ENCODE data around the gene EIF4G2.

EIF4G2 gene

DNA sequence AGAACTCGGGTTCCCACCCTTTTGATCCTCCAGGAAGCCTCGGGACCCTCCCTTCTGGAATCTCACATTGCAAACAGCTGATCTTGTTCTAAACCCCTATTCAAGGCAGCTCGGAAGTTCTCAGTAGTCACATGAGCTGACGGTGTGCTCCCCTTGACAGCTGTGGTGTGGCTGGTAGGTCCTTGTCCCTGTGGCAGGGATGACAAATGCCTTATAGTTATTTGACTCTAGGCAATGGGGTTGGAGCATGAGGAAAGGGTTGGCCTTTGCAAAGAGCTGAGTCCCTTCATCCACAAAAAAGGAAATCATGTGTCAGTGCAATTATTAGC lies 23.6 kb downstream of the EIF4G2 start:
- no peak overlapping the region for H3K9ac ChIP-seq (ENCODE audit: low read depth, low read length, poor library complexity, severe bottlenecking)
- H2AFZ ChIP-seq (ENCODE audit: low read length), result no peak overlapping the region
- no peaks in the 10 kb centered on the region for H3K4me1 ChIP-seq (ENCODE audit: insufficient read depth, low read length, poor library complexity, severe bottlenecking)
- H3K27me3 ChIP-seq (ENCODE audit: insufficient read depth, low read length, poor library complexity, severe bottlenecking), result no peaks in the 10 kb centered on the region
- H3K9me2 ChIP-seq (replicated peaks; ENCODE audit: low read depth, low read length), result no peaks in the 10 kb centered on the region
- H3K4me2 ChIP-seq (ENCODE audit: low read depth, low read length, poor library complexity, severe bottlenecking), result no peak overlapping the region
- no peaks in the 10 kb centered on the region for H3K9me3 ChIP-seq (ENCODE audit: insufficient read depth, low read depth, low read length)
- no peaks in the 10 kb centered on the region for H3K36me3 ChIP-seq (ENCODE audit: insufficient read depth, low read length)
- TF ChIP-seq, protein P1, sequence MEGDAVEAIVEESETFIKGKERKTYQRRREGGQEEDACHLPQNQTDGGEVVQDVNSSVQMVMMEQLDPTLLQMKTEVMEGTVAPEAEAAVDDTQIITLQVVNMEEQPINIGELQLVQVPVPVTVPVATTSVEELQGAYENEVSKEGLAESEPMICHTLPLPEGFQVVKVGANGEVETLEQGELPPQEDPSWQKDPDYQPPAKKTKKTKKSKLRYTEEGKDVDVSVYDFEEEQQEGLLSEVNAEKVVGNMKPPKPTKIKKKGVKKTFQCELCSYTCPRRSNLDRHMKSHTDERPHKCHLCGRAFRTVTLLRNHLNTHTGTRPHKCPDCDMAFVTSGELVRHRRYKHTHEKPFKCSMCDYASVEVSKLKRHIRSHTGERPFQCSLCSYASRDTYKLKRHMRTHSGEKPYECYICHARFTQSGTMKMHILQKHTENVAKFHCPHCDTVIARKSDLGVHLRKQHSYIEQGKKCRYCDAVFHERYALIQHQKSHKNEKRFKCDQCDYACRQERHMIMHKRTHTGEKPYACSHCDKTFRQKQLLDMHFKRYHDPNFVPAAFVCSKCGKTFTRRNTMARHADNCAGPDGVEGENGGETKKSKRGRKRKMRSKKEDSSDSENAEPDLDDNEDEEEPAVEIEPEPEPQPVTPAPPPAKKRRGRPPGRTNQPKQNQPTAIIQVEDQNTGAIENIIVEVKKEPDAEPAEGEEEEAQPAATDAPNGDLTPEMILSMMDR (conservative IDR thresholded peaks at IDR 0.05; ENCODE audit: low read length), result no peak
- no peak for TF ChIP-seq EZH2phosphoT487 (IDR thresholded peaks at IDR 0.05; ENCODE audit: borderline replicate concordance)
- no peaks in the 10 kb centered on the region for H3F3A ChIP-seq (ENCODE audit: low read depth)
- H4K20me1 ChIP-seq (ENCODE audit: insufficient read depth, low read length, poor library complexity, severe bottlenecking), result no peaks in the 10 kb centered on the region
- H3K79me2 ChIP-seq (ENCODE audit: insufficient read depth, low read length), result no peaks in the 10 kb centered on the region
- H3K4me3 ChIP-seq (ENCODE audit: low read length, poor library complexity, severe bottlenecking), result no peak overlapping the region

DNA sequence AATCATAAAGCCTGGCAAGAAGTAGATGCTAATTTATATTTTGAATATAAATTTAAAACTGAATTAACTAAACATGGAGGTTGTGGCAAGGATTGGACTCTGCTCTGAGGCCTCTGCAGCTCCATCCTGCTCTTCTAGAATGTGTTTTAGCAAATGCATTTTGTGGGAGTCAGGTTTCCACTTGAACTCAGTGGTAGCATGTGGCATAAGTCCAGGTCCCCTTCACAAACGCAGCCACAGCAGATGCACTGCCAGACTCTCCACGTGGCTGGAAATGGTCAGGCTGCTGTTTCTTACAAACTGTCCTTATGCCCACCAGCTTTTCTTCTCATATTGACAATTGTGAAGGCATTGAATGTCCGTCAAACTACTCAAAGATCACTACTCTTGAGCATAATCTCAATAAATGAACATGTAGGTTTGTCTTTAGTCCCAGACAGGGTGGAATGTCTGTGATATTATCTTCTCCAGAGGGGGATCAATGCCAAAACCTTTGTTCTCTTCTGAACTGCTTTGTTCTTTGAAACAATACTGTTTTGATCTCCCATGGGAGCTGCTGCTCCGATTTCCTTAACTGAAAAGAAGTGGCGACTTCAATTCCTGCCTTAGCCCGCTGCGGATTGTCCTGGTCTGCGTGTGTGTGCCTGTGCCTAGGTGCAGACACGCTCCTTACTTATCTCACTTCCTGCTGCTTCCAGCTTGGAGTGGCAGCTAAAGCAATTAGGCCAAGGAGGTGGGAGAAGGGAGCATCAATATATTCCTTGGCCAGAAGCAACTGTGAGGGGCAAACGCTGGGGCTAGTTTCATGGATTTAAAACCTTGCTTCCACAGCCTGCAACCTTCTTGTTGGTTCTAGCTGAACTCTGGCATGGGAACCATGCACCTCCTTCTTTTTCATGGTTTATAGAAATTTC lies 24.2 kb downstream of the EIF4G2 start:
- H3K79me2 ChIP-seq (ENCODE audit: insufficient read depth, low read length), result no peaks in the 10 kb centered on the region
- H3K4me2 ChIP-seq (ENCODE audit: low read depth, low read length, poor library complexity, severe bottlenecking), result no peak overlapping the region
- TF ChIP-seq, protein P1 (conservative IDR thresholded peaks at IDR 0.05; ENCODE audit: low read length), result no peak
- TF ChIP-seq EZH2phosphoT487 (IDR thresholded peaks at IDR 0.05; ENCODE audit: borderline replicate concordance), result no peak
- H2AFZ ChIP-seq (ENCODE audit: low read length), result no peak overlapping the region
- no peaks in the 10 kb centered on the region for H3K9me3 ChIP-seq (ENCODE audit: insufficient read depth, low read depth, low read length)
- no peaks in the 10 kb centered on the region for H3K27me3 ChIP-seq (ENCODE audit: insufficient read depth, low read length, poor library complexity, severe bottlenecking)
- no peaks in the 10 kb centered on the region for H3K9me2 ChIP-seq (replicated peaks; ENCODE audit: low read depth, low read length)
- no peaks in the 10 kb centered on the region for H4K20me1 ChIP-seq (ENCODE audit: insufficient read depth, low read length, poor library complexity, severe bottlenecking)
- no peak overlapping the region for H3K4me3 ChIP-seq (ENCODE audit: low read length, poor library complexity, severe bottlenecking)
- H3F3A ChIP-seq (ENCODE audit: low read depth), result peaks cover 2% of the 10 kb centered on the region; the same call in 1 of the 2 replicates
- H3K4me1 ChIP-seq (ENCODE audit: insufficient read depth, low read length, poor library complexity, severe bottlenecking), result no peaks in the 10 kb centered on the region
- H3K9ac ChIP-seq (ENCODE audit: low read depth, low read length, poor library complexity, severe bottlenecking), result no peak overlapping the region
- H3K36me3 ChIP-seq (ENCODE audit: insufficient read depth, low read length), result peaks cover 4% of the 10 kb centered on the region; the same call in 1 of the 2 replicates

DNA sequence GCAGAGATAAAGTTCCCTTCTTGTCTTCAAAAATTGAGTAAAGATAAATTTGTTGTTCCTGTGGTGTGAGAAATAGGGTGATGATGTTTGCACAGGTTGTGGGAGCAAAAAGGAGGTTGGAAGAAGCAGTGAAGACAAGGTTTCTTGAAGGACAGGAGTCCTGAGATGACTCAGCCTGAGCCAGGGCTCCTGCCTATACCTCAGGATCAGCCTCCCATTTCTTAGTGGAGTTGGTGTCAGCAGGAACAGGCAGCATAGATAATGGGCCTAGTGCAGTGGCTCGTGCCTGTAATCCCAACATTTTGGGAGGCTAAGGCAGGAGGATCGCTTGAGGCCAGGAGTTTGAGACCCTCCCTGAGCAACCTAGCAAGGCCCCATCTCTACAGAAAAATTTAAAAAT lies 28.7 kb downstream of the EIF4G2 start:
- H3K4me2 ChIP-seq (ENCODE audit: low read depth, low read length, poor library complexity, severe bottlenecking), result no peak overlapping the region
- H4K20me1 ChIP-seq (ENCODE audit: insufficient read depth, low read length, poor library complexity, severe bottlenecking), result no peaks in the 10 kb centered on the region
- H3K9me3 ChIP-seq (ENCODE audit: insufficient read depth, low read depth, low read length), result no peaks in the 10 kb centered on the region
- H3K9me2 ChIP-seq (replicated peaks; ENCODE audit: low read depth, low read length), result no peaks in the 10 kb centered on the region
- no peak overlapping the region for H3K9ac ChIP-seq (ENCODE audit: low read depth, low read length, poor library complexity, severe bottlenecking)
- peaks cover 40% of the 10 kb centered on the region; the same call in 1 of the 2 replicates for H3K36me3 ChIP-seq (ENCODE audit: insufficient read depth, low read length)
- no peak overlapping the region for H3K4me3 ChIP-seq (ENCODE audit: low read length, poor library complexity, severe bottlenecking)
- H3K79me2 ChIP-seq (ENCODE audit: insufficient read depth, low read length), result no peaks in the 10 kb centered on the region
- no peaks in the 10 kb centered on the region for H3K27me3 ChIP-seq (ENCODE audit: insufficient read depth, low read length, poor library complexity, severe bottlenecking)
- no peaks in the 10 kb centered on the region for H3K4me1 ChIP-seq (ENCODE audit: insufficient read depth, low read length, poor library complexity, severe bottlenecking)
- H2AFZ ChIP-seq (ENCODE audit: low read length), result no peak overlapping the region
- peaks cover 2% of the 10 kb centered on the region; the same call in 1 of the 2 replicates for H3F3A ChIP-seq (ENCODE audit: low read depth)
- TF ChIP-seq EZH2phosphoT487 (IDR thresholded peaks at IDR 0.05; ENCODE audit: borderline replicate concordance), result no peak
- TF ChIP-seq, protein P1 (conservative IDR thresholded peaks at IDR 0.05; ENCODE audit: low read length), result no peak

Measured in Loucy (cell line).